GM19239 (cell line): Measurements from ENCODE around the gene WDR7.

Experiments used
- DNase-seq: peaks from one replicate; pipeline ENCODE4 v3.0.0; 2011; ENCODE audit warnings: low spot score; ENCODE audit not compliant: insufficient read length
- FAIRE-seq: peaks from 2 replicates; lab custom pipeline; 2011; peaks lifted over from hg19 to GRCh38; lab: Jason Lieb, UNC

Gene WDR7

GRCh38 chr18:56650944-56651770 lies at the start of gene WDR7:
Gene WDR7 (plus strand): TSS chr18:56651359. CDS start chr18:56672516, 21,157 bp downstream.
- FAIRE-seq (peak; percentile 96), DNase-seq (peak; percentile 57)

- no peak for FAIRE-seq
- DNase-seq, result no peak
Measured at GRCh38 chr18:56606618-56607017, 44.5 kb upstream of the WDR7 start.

GRCh38 chr18:56615738-56616520 lies 35.2 kb upstream of the WDR7 start:
- FAIRE-seq, result no peak
- no peak for DNase-seq

GRCh38 chr18:56627991-56628390 lies 23.2 kb upstream of the WDR7 start:
- no peak for DNase-seq
- no peak for FAIRE-seq

GRCh38 chr18:56632070-56633022 lies 18.8 kb upstream of the WDR7 start:
- DNase-seq (no peak), FAIRE-seq (no peak)

GRCh38 chr18:56635007-56635406 lies 16.2 kb upstream of the WDR7 start:
- no peak for DNase-seq
- FAIRE-seq, result no peak

GRCh38 chr18:56637176-56637575 lies 14.0 kb upstream of the WDR7 start:
- peak; percentile 40 for FAIRE-seq
- DNase-seq, result no peak

- no peak for DNase-seq
- peak; percentile 79 for FAIRE-seq
Measured at GRCh38 chr18:56637711-56638231, 13.4 kb upstream of the WDR7 start.

GRCh38 chr18:56638232-56639103 lies 12.7 kb upstream of the WDR7 start, which contains the start of gene TXNL1:
Gene TXNL1 (minus strand): TSS chr18:56638592. CDS start chr18:56638440, 152 bp downstream.
- peak; percentile 73 for DNase-seq
- peak; percentile 98 for FAIRE-seq

- FAIRE-seq (no peak), DNase-seq (no peak)
Measured at GRCh38 chr18:56639104-56639381, 12.1 kb upstream of the WDR7 start.

- no peak for FAIRE-seq
- DNase-seq, result no peak
Measured at GRCh38 chr18:56639571-56639970, 11.6 kb upstream of the WDR7 start.

- FAIRE-seq, result no peak
- no peak for DNase-seq
Measured at GRCh38 chr18:56641714-56642337, 9.3 kb upstream of the WDR7 start.

GRCh38 chr18:56643381-56643780 lies 7.8 kb upstream of the WDR7 start:
- FAIRE-seq, result no peak
- DNase-seq, result no peak

- peak; percentile 71 for FAIRE-seq
- no peak for DNase-seq
Measured at GRCh38 chr18:56645415-56646016, 5.6 kb upstream of the WDR7 start.

- FAIRE-seq (no peak), DNase-seq (no peak)
Measured at GRCh38 chr18:56647071-56647470, 4.1 kb upstream of the WDR7 start.

- FAIRE-seq (no peak), DNase-seq (no peak)
Measured at GRCh38 chr18:56647951-56648893, 2.9 kb upstream of the WDR7 start.

GRCh38 chr18:56649996-56650395 lies 1.2 kb upstream of the WDR7 start:
- DNase-seq (no peak), FAIRE-seq (no peak)
